Lower lobe of right lung (tissue), 2 donors: ENCODE data around the gene TCAP. TPM values are rescaled to one million over a fixed set of nuclear protein-coding genes. Genes with fewer than 3 reads are reported as not detected.

Experiments used
- ATAC-seq, 2 donors: fragments of 200-7000 bp; cut with Tn5 transposase; one replicate each; pipeline ENCODE4 v1.9.1; 2020 to 2022; ENCODE audit warnings: mild to moderate bottlenecking in 2 of 2, moderate library complexity in 2 of 2
- DNase-seq: peaks from one replicate; pipeline ENCODE4 v3.0.0-alpha.2; 2020
- H3K27ac ChIP-seq: fragments of 200-600 bp; one replicate; pipeline ENCODE4 v1.8.0; 2022
- H3K27me3 ChIP-seq: fragments of 200-600 bp; one replicate; pipeline ENCODE4 v1.8.0; 2022; ENCODE audit warnings: low read depth
- H3K36me3 ChIP-seq: fragments of 200-600 bp; one replicate; pipeline ENCODE4 v1.8.0; 2022; ENCODE audit warnings: mild to moderate bottlenecking
- H3K4me1 ChIP-seq: fragments of 200-600 bp; one replicate; pipeline ENCODE4 v1.8.0; 2022
- H3K4me3 ChIP-seq: fragments of 200-600 bp; one replicate; pipeline ENCODE4 v1.8.0; 2022; ENCODE audit warnings: mild to moderate bottlenecking
- H3K9me3 ChIP-seq: fragments of 200-600 bp; one replicate; pipeline ENCODE4 v1.8.0; 2022
- intact Hi-C: fragments of 100-400 bp; cut with DNase I; formaldehyde crosslinking; loops from one replicate; pipeline ENCODE4 v1.11.0; 2022
- total RNA-seq: library from RNA; stranded (reverse); fragmentation: NEBNext Ultra II Directional; extraction: Animal tissue kit (Norgen Biotek cat#: 25700); gene quantifications from one replicate; pipeline ENCODE4 v1.2.1, GENCODE V29; 2021
- TF ChIP-seq, protein P1 (sequence below): fragments of 200-600 bp; IDR thresholded peaks from one replicate; pipeline ENCODE4 v1.8.0; 2022; ENCODE audit warnings: antibody characterized with exemption, mild to moderate bottlenecking
- donor health status: DM: no; HTN: yes; CAD: no; lungs with severe emphysema.

The TCAP gene
- total RNA-seq, 1 donor from 2014 or later: 3.7 TPM

- intact Hi-C loops: no loop called here
- ATAC-seq: peak in 1 of 2 donors; percentile 21
- DNase-seq: no peak
- TF ChIP-seq, protein P1, sequence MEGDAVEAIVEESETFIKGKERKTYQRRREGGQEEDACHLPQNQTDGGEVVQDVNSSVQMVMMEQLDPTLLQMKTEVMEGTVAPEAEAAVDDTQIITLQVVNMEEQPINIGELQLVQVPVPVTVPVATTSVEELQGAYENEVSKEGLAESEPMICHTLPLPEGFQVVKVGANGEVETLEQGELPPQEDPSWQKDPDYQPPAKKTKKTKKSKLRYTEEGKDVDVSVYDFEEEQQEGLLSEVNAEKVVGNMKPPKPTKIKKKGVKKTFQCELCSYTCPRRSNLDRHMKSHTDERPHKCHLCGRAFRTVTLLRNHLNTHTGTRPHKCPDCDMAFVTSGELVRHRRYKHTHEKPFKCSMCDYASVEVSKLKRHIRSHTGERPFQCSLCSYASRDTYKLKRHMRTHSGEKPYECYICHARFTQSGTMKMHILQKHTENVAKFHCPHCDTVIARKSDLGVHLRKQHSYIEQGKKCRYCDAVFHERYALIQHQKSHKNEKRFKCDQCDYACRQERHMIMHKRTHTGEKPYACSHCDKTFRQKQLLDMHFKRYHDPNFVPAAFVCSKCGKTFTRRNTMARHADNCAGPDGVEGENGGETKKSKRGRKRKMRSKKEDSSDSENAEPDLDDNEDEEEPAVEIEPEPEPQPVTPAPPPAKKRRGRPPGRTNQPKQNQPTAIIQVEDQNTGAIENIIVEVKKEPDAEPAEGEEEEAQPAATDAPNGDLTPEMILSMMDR: no peak
- H3K4me3 ChIP-seq: no peak overlapping the region
- no peaks in the 10 kb centered on the region for H3K9me3 ChIP-seq
- no peaks in the 10 kb centered on the region for H3K36me3 ChIP-seq
- H3K4me1 ChIP-seq: peaks cover 64% of the 10 kb centered on the region
- H3K27ac ChIP-seq: no peak overlapping the region
- H3K27me3 ChIP-seq: no peaks in the 10 kb centered on the region
Measured at GRCh38 chr17:39641883-39642282, 23.3 kb upstream of the TCAP start.

DNA sequence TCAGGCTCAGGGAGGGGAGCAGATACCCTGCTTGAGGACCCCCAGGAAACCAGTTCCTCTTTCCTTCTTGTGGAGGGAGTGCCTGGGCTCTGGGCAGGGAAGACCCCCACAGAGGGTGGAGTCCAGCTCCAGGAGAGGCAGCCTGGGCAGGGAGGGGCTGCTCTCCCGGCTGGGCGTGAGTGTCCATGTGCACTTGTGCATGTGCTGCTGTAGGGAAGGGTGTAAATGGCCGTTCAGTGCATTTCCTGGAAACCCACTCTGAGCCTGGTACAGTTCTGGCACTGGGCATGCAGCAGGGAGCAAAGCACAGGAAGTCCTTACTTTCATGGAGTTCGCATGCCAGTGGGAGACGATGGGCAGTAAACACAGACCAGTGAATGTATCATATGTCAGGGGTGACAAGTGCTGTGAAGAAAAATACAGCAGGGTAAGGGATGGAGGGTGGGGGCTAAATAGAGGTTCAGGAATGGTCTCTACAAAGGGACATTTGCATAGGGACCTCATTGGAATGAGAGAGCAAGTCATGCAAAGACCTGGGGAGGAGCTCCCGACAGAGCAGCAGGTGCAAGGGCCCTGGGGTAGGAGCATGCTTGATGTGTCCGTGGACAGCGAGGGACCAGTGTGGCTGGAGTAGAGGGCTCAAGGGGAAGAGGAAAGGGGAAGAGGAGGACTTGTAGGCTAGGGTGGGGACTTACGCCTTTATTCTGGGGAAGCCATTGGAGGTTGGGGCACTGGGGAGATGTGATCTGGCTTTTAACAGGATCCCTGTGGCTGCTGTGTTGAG is 22.7 kb upstream of the TCAP start:
- Histone ChIP-seq H3K9me3 (no peaks in the 10 kb centered on the region), H3K27me3 (no peaks in the 10 kb centered on the region), H3K4me1 (peaks cover 64% of the 10 kb centered on the region), H3K36me3 (no peaks in the 10 kb centered on the region), H3K4me3 (no peak overlapping the region), H3K27ac (no peak overlapping the region)
- ATAC-seq: peak in 1 of 2 donors; percentile 25
- TF ChIP-seq, protein P1: no peak
- no peak for DNase-seq
- intact Hi-C loops: no loop called here

DNA sequence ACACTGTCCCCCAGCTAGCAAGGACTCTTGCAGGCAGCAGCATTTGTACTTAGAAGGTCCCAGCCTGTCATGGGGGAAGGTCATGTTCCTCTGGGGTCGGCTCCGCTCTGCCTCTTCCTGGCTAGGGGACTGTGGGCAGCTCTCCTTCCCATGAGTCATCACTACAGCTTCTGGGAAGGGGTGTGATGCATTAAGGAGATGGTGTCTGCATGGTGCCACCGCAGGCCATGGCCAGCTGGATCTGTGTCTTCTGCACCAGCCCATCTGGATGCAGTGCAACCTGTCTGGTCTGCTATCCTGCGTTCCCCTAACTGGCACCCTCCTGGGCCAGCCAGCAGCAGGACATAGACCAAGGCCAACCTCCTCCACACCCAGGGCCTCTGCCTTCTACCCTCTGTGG is 21.9 kb upstream of the TCAP start:
- H3K9me3 ChIP-seq: no peaks in the 10 kb centered on the region
- DNase-seq (no peak), ATAC-seq (no peak)
- H3K36me3 ChIP-seq: no peaks in the 10 kb centered on the region
- intact Hi-C loops: no loop called here
- no peak overlapping the region for H3K27ac ChIP-seq
- TF ChIP-seq, protein P1: no peak
- H3K4me1 ChIP-seq: peaks cover 57% of the 10 kb centered on the region
- no peaks in the 10 kb centered on the region for H3K27me3 ChIP-seq
- no peak overlapping the region for H3K4me3 ChIP-seq

- Histone ChIP-seq H3K4me1 (peaks cover 30% of the 10 kb centered on the region), H3K36me3 (peaks cover 3% of the 10 kb centered on the region), H3K9me3 (no peaks in the 10 kb centered on the region), H3K27ac (no peak overlapping the region), H3K4me3 (no peak overlapping the region), H3K27me3 (no peaks in the 10 kb centered on the region)
- intact Hi-C loops: no loop called here
- no peak for DNase-seq
- TF ChIP-seq, protein P1: no peak
- no peak for ATAC-seq
Measured at GRCh38 chr17:39647256-39647655, 17.9 kb upstream of the TCAP start.

DNA sequence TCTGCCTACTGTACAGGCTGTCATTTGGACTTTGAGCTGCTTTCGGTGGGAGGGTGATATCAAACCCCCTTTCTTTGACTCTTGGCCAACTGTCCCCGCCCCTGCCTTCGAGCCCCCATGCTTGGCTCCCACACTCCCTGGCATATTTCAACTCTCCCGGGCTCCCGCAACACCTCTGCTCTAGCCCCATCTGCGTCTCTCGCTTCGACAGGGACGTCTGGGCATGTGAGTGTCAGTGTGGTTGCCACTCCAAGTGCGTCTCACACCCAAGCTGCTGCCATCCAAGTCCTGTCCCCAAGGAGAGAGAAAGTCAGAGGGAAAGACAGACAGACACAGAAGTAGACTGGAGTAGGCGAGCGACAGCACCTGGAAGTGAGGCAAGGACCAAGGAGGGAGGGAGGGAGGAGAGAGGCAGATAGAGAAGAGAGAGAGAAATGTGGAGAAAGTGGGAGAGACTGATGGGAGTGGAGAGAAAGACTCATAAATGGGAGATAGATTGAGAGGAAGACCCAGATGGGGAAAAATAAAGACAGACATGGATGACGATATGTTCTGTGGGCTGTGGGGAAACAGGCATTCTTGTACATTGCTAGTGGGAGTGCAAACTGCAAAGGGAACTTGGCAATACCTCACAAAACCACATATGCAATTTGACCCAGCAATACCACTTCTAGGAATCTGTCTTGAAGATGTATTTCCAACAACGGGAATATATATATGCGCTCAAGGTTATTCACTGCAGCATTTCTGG is 16.4 kb upstream of the TCAP start:
- no peak overlapping the region for H3K4me3 ChIP-seq
- H3K36me3 ChIP-seq: peaks cover 3% of the 10 kb centered on the region
- no peak for DNase-seq
- no peaks in the 10 kb centered on the region for H3K27me3 ChIP-seq
- intact Hi-C loops: no loop called here
- no peak for ATAC-seq
- no peak overlapping the region for H3K27ac ChIP-seq
- H3K4me1 ChIP-seq: peaks cover 30% of the 10 kb centered on the region
- no peaks in the 10 kb centered on the region for H3K9me3 ChIP-seq
- TF ChIP-seq, protein P1: no peak
